ENCODE measurements around the gene RBM47. TPM values are rescaled to one million over a fixed set of nuclear protein-coding genes. Genes with fewer than 3 reads are reported as not detected.
"Not testable (repeated sequence)": the region's sequence is repeated elsewhere in the genome, so short reads cannot be mapped to it uniquely, and the experiment has no call there.

RBM47 gene
- total RNA-seq, 1 donor, result 2.2 TPM

DNA sequence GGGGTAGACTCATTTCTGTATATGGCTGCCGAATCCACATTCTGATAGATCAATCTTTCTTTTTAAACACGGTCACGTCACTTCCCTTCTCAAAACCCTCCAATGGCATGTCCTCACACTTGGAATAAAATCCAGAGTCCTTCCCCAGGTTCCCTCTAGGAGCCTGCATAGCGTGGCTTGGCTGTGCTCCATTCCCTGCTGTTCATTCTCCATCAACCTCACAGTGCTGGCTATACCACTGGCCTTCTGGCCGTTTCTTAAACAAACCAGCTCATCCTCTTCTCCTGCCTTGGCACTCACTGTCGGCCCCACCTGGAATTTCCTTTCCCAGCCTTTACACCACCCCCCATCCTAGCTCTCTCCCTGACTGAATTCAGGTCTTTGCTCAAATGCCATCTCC lies 77.1 kb downstream of the RBM47 start:
- Histone ChIP-seq H3K9me3 (ENCODE audit: low read depth, low read length) (no peaks in the 10 kb centered on the region), H3K4me3 (ENCODE audit: insufficient read depth, low read length) (no peak overlapping the region), H3K4me1 (ENCODE audit: insufficient read depth, low read length) (peaks cover 19% of the 10 kb centered on the region), H3K4me2 (ENCODE audit: insufficient read depth, low read length) (no peak overlapping the region), H3K27ac (ENCODE audit: low read depth, low read length) (no peak overlapping the region), H3K36me3 (ENCODE audit: insufficient read depth, low read length) (no peaks in the 10 kb centered on the region), H2AFZ (ENCODE audit: low read length) (no peak overlapping the region), H3K79me2 (ENCODE audit: insufficient read depth, low read length) (no peaks in the 10 kb centered on the region), H3K27me3 (ENCODE audit: insufficient read depth, low read length) (no peaks in the 10 kb centered on the region), H4K20me1 (ENCODE audit: insufficient read depth, low read length) (no peaks in the 10 kb centered on the region)
- TF ChIP-seq, protein P1, sequence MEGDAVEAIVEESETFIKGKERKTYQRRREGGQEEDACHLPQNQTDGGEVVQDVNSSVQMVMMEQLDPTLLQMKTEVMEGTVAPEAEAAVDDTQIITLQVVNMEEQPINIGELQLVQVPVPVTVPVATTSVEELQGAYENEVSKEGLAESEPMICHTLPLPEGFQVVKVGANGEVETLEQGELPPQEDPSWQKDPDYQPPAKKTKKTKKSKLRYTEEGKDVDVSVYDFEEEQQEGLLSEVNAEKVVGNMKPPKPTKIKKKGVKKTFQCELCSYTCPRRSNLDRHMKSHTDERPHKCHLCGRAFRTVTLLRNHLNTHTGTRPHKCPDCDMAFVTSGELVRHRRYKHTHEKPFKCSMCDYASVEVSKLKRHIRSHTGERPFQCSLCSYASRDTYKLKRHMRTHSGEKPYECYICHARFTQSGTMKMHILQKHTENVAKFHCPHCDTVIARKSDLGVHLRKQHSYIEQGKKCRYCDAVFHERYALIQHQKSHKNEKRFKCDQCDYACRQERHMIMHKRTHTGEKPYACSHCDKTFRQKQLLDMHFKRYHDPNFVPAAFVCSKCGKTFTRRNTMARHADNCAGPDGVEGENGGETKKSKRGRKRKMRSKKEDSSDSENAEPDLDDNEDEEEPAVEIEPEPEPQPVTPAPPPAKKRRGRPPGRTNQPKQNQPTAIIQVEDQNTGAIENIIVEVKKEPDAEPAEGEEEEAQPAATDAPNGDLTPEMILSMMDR (IDR thresholded peaks at IDR 0.05; ENCODE audit: extremely low read depth, low read depth, low read length), result no peak
- no peak for DNase-seq (ENCODE audit: insufficient read length, low spot score, missing footprints)

DNA sequence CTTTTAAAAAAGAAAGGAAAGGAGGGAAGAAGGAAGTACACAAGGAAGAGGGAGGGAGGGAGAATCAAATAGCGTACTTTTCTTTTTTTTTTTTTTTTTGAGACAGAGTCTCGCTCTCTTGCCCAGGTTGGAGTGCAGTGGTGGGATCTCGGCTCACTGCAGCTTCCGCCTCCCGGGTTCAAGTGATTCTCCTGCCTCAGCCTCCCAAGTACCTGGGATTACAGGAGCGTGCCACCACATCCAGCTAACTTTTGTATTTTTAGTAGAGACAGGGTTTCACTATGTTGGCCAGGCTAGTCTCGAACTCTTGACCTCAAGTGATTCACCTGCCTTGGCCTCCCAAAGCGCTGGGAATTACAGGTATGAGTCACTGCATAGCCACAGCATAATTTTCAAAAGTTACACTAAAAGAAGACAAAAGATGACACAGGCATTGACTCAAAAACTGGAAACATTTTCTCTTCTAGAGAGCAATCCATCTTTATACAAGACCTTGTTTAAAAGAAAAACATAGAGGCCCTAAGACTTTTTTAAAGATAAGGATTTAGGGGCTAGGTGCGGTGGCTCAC lies 78.0 kb downstream of the RBM47 start:
- H3K4me1 ChIP-seq (ENCODE audit: insufficient read depth, low read length), result peaks cover 19% of the 10 kb centered on the region
- peak overlapping the region; percentile 1 for H3K27ac ChIP-seq (ENCODE audit: low read depth, low read length)
- peak overlapping the region; percentile 82 for H3K4me2 ChIP-seq (ENCODE audit: insufficient read depth, low read length)
- H3K9me3 ChIP-seq (ENCODE audit: low read depth, low read length); H3K27me3 ChIP-seq (ENCODE audit: insufficient read depth, low read length); DNase-seq (ENCODE audit: insufficient read length, low spot score, missing footprints); H3K79me2 ChIP-seq (ENCODE audit: insufficient read depth, low read length); H4K20me1 ChIP-seq (ENCODE audit: insufficient read depth, low read length); H3K36me3 ChIP-seq (ENCODE audit: insufficient read depth, low read length): not testable (repeated sequence)
- H3K4me3 ChIP-seq (ENCODE audit: insufficient read depth, low read length), result peak overlapping the region; percentile 57
- H2AFZ ChIP-seq (ENCODE audit: low read length), result peak overlapping the region; percentile 33

DNA sequence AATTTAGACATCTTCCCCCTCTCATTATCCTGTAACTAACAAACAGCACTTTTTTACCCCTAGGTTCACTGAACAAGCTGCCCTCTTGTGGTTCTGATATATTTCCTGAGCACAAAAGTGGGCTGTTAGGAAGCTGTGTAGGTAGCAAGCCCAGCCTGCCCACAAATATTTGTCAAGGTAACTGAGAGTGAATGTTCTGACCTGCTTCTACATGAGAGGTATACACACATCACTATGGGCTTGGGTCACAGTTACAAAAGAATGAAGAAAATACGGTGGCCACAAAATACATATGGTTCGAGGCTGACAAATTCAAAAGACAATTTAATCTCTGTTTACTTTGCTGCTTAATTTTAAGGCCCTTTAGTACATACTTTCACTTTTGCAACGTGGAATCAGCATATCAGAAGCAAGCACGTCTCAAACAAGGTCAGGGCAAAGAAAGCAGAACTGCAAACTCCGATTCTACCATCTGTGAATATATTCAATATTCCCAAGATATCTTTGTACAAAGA lies 78.7 kb downstream of the RBM47 start:
- DNase-seq (ENCODE audit: insufficient read length, low spot score, missing footprints), result peak; percentile 74
- H2AFZ ChIP-seq (ENCODE audit: low read length), result peak overlapping the region; percentile 33

DNA sequence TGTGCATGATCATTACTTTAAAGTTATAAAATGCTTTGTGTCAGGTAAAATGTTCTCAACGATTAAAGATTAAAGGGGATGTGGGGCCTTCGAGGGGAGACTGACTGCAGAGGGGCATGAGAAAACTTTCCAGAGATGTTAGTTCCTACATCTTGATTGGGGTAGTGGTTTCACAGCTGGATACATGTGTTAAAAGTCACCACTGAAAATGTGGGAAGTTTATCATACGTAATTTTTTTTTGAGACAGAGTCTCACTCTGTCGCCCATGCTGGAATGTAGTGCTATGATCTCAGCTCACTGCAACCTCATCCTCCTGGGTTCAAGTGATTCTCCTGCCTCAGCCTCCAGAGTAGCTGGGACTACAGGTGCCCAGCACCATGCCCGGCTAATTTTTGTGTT lies 79.5 kb downstream of the RBM47 start:
- peaks cover 19% of the 10 kb centered on the region for H3K4me1 ChIP-seq (ENCODE audit: insufficient read depth, low read length)
- H2AFZ ChIP-seq (ENCODE audit: low read length), result no peak overlapping the region
- H4K20me1 ChIP-seq (ENCODE audit: insufficient read depth, low read length), result no peaks in the 10 kb centered on the region
- H3K4me3 ChIP-seq (ENCODE audit: insufficient read depth, low read length), result no peak overlapping the region
- no peaks in the 10 kb centered on the region for H3K79me2 ChIP-seq (ENCODE audit: insufficient read depth, low read length)
- no peaks in the 10 kb centered on the region for H3K27me3 ChIP-seq (ENCODE audit: insufficient read depth, low read length)
- H3K4me2 ChIP-seq (ENCODE audit: insufficient read depth, low read length), result no peak overlapping the region
- TF ChIP-seq, protein P1 (IDR thresholded peaks at IDR 0.05; ENCODE audit: extremely low read depth, low read depth, low read length), result no peak
- no peak for DNase-seq (ENCODE audit: insufficient read length, low spot score, missing footprints)
- no peaks in the 10 kb centered on the region for H3K36me3 ChIP-seq (ENCODE audit: insufficient read depth, low read length)
- no peak overlapping the region for H3K27ac ChIP-seq (ENCODE audit: low read depth, low read length)
- no peaks in the 10 kb centered on the region for H3K9me3 ChIP-seq (ENCODE audit: low read depth, low read length)

More for the DNA sequence above, 78.7 kb downstream of the RBM47 start:
- Histone ChIP-seq H3K9me3 (ENCODE audit: low read depth, low read length) (no peaks in the 10 kb centered on the region), H3K4me2 (ENCODE audit: insufficient read depth, low read length) (peak overlapping the region; percentile 82), H3K4me1 (ENCODE audit: insufficient read depth, low read length) (peaks cover 19% of the 10 kb centered on the region), H3K27me3 (ENCODE audit: insufficient read depth, low read length) (no peaks in the 10 kb centered on the region), H3K79me2 (ENCODE audit: insufficient read depth, low read length) (no peaks in the 10 kb centered on the region), H3K36me3 (ENCODE audit: insufficient read depth, low read length) (no peaks in the 10 kb centered on the region), H4K20me1 (ENCODE audit: insufficient read depth, low read length) (no peaks in the 10 kb centered on the region), H3K27ac (ENCODE audit: low read depth, low read length) (peak overlapping the region; percentile 1), H3K4me3 (ENCODE audit: insufficient read depth, low read length) (peak overlapping the region; percentile 57)
- TF ChIP-seq, protein P1 (IDR thresholded peaks at IDR 0.05; ENCODE audit: extremely low read depth, low read depth, low read length), result peak; percentile 47
